IPS DF 4.7 (cell line): ENCODE measurements around the gene FAM161A.
"Not testable (repeated sequence)": the region's sequence is repeated elsewhere in the genome, so short reads cannot be mapped to it uniquely, and the experiment has no call there.

Source experiments
- DNase-seq: peaks from one replicate; pipeline ENCODE4 v3.0.0-alpha.2; 2013; ENCODE audit warnings: low spot score; ENCODE audit errors: extremely low read depth

FAM161A gene

DNA sequence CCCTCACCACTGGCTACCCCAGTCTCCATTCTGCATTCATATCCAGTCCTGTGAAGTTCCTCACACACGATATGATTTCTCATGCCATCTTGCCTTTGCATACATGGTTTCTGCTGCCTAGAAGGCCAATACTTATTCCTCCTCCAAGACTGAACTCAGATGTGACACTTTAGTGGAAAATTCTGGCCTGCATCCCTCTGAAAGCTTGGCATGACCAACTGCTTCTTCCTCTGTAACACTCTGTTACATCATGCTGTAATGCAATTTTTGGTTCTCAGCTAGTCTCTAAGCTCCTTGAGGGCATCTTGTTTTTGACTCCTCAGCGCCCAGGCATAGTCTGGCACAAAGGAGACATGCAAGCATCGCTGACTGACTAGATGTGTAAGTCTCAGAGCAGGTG lies 12.6 kb downstream of the FAM161A start:
- DNase-seq = no peak

DNA sequence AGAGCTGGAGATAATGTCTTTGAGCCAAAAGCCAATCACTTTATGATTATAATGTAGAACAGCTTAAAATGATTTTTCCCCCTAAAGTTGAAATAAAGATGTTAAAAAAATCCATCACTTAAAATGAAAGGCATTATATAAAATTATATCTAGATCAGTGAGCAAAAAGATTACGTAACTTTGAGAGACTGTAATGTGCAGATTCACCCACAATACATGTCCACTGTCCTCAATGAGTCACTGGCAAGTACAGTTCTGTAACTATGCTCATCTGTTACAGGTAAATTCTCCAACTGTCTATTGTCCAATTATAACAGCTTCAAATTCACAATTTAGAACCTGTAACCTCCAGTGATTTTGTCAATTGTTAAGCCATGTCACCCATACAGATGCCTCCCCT lies 19.0 kb downstream of the FAM161A start:
- DNase-seq = no peak

DNA sequence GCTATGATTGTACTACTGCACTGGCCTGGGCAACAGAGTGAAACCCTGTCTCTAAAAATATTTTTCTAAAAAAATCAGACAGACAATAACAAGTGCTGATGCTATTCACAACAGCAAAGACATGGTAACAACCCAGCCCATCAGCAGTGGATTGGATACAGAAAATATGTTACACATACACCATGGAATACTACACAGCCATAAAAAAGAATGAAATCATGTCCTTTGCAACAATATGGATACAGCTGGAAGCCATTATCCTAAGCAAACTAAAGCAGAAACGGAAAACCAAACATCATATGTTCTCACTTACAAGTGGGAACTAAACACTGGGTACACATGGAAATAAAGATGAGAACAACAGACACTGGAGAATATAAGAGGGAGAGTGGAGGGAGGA lies 19.9 kb downstream of the FAM161A start:
- DNase-seq = no peak

DNA sequence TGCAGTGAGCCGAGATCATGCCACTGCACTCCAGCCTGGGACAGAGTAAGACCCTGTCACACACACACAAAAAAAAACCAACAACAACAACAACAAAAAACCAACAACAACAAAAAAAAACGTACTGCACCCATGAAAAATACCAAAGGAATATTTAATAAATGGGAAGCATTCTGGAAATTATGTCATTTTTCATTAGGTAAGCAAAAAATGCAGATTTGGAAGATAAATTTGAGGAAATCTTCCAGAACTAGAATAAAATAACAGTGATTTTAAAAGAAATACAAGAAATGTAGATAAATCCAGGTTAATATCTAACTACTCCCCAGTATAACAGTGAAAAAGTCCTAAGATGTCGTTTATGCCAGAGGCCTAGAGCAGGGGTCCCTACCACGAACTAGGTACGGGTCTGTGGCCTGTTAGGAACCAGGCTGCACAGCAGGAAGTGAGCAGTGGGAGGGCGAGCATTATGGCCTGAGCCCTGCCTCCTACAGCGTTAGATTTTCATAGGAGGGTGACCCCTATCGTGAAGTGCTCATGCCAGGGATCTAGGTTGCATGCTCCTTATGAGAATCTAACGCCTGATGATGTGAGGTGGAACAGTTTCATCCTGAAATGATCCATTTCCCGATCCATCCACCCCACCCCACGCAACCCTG lies 21.5 kb downstream of the FAM161A start:
- no peak for DNase-seq

DNA sequence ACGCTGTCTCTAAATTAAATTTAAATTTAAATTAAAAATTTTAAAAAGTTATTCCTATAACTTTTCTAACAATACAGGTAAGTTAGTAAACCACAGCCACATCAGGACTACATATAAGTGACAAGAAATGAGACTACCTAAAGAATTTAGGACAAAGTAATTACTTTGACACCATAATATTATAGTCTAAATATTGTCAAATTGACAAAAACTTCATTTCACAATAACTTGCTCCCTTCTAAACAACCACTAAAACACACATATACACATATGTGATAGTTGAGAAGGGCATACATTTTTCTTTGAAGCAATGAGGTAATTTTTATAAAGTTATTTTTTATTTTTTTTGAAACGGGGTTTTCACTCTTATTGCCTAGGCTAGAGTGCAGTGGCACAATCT lies 31.6 kb downstream of the FAM161A start:
- no peak for DNase-seq

DNA sequence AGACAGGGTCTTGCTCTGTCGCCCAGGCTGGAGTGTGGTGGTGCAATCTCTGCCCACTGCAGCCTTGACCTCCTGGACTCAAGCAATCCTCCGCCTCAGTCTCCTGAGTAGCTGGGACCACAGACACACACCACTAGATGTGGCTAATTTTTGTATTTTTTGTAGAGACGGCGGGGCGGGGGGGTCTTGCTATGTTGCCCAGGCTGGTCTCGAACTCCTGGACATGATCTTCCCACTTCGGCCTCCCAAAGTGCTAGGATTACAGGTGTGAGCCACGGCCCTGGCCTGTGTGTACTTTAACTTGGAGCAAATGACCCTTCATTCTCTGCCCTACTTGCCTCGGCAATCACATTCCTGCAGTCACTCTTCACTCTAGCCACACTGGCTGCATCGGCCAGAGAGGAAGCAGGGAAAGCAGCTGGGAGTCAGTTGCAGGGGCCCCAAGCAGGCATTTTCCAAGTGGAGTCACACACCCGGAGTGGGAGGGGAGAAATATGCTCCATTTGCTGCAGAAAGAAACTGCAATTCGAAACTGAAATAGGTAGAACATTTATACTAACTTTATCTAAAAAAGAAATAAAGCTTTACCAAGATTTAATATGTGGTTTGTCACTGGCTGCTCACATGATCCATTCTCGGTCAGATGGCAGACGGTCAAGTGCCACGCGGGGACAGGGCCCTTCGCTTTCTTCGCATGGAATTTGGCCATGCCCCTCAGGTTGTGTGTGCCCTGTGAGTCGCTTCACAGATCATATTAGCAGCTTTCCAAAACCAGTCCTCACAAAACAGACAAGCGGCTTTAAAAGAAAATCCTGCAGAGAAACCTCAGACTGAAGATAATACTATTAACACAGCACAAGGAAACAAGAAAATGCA lies 37.1 kb downstream of the FAM161A start:
- no peak for DNase-seq

DNA sequence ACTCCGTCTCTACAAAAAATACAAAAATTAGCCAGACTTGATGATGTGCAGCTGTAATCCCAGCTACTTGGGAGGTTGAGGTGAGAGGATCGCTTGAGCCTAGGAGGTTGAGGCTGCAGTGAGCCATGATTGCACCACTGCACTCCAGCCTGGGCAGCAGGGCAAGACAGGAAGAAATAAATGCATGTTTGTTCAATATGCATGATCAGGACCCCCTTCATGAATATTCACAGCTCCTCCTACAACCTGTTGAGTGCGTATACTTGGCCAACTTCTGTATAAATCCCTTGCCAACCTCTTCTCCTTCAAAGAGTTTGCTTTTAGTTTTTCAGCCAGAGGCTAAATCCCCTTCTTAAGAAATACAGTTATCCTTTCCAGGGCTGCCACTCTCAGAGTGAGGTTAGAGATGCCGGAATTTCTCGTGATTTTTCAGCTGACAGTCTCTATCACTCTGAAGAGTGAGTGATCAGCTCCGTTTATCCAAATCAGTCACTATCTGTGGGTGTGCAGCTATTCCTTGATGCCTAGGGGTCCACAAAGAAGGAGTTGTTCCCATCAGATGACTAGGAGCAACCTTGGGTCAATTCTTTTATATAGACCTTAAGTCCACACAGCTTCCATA lies 39.2 kb downstream of the FAM161A start:
- DNase-seq = no peak

DNA sequence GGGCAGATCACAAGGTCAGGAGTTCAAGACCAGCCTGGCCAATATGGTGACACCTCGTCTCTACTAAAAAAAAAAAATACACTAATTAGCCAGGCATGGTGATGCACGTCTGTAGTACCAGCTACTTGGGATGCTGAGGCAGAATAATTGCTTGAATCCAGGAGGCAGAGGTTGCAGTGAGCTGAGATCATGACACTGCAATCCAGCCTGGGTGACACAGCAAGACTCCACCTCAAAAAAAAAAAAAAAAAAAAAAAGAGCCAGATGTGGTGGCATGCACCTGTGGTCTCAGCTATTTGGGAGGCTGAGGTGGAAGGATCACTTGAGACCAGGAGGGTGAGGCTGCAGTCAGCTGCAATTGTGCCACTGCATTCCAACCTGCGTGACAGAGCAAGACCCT lies 40.5 kb downstream of the FAM161A start:
- not testable (repeated sequence) for DNase-seq

DNA sequence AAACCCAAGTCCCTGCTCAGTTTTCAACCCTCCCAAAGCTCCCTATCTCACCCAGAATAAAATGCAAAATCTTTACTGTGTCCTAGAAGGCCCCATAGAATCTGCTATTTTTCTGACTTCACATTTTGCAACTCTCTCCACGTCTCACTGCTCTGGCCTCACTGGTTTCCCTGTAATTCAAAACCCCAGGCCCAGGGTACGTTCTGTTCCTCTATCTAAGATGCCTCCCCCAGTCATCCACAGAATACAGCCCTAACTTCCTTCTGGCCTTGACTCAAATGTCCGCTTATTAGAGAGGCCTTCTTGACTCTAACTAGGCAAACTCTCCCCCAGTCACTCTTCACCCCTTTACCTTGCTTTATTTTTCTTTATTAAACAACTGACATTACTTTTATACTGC lies 42.0 kb downstream of the FAM161A start:
- DNase-seq = no peak

DNA sequence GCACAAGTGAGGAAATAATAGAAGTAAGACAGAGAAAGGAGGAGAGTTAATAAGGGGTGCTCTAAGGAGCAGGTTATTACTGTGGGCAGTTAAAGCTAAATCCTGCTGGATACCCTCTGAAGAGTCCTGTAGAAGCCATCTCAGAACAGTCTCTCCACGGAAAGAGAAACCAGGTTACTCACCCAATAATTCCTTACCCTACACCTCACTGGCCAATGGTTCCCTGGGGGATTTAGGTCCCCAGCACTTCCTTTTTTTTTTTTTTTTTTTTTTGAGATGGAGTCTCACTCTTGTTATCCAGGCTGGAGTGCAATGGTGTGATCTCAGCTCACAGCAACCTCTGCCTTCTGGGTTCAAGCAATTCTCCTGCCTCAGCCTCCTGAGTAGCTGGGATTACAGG lies 43.7 kb downstream of the FAM161A start:
- not testable (repeated sequence) for DNase-seq

DNA sequence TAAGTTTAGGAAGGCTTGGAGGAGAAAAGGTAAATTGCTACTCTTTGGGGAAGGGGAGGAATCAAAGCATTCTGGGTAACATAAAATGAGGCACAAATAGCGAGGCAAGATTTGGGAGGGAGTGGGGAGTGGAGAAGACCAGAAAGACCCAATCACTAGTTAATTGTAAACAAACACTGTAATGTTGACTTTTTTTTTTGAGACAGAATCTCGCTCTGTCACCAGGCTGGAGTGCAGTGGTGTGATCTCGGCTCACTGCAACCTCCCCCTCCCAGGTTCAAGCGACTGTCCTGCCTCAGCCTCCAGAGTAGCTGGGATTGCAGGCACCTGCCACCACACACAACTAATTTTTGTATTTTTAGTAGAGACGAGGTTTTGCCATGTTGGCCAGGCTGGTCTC lies 45.2 kb downstream of the FAM161A start:
- DNase-seq = not testable (repeated sequence)

DNA sequence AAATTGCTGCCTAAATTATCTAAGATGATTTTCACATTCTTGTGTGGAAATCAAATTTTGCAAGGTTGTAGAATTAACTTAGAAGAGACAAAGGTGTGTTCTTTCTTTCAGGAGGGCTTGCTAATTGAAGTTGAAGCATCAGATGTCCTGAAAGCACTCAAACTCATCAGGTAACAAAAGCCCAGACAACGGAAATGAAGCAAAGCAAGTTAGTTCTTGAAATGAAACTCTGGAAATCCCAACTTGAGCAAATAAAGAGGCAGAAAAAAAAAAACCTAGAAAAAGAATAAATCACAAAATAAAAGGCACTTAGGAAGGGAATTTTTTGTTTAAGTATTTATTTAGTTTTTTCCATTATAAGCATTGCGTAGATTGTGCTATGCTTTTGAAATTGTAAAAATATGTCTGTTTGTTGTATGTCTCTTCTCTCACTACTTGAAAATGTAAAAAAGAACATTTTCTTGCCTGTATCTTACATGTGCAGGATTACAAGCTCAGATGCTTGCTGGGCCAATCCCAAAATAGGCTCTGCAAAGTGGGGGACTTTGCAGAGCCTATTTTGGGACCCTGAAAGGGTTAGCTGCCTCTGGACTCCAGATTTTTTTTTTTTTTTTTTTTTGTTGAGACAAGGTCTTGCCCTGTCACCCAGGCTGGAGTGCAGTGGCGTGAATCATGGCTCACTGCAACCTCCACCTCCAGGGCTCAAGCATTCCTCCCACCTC lies 46.7 kb downstream of the FAM161A start:
- DNase-seq = no peak

DNA sequence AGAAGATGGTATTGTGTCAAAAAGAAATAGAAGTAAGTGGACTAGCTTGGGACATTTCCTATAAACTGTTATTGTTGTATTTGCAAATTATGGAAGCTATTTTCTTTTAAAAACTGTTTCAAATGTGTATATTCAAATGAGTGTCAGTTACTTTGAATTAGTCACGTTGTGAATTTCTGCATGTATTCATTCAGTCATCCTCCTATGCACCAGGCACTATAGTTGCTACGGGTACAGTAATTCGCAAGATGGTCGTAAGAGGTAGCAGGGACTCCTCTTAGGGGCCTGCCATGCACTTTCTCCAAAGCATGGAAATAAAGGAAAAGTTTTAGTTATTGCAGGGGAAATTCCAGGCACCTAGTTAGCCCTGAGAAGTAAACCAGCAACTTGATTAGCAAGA lies 51.3 kb downstream of the FAM161A start:
- no peak for DNase-seq

DNA sequence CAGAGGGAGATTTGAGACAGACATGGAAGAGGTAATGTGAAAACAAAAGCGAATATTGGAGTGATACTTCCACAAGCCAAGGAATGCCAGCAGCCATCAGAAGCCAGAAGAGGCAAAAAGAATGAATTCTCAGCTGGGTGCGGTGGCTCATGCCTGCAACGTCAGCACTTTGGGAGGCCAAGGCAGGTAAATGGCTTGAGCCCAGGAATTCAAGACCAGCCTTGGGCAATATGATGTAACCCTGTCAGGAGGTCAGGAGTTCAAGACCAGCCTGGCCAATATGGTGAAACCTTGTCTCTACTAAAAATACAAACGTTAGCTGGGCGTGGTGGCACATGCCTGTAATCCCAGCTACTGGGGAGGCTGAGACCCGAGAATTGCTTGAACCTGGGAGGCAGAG lies 54.8 kb downstream of the FAM161A start:
- DNase-seq = no peak

DNA sequence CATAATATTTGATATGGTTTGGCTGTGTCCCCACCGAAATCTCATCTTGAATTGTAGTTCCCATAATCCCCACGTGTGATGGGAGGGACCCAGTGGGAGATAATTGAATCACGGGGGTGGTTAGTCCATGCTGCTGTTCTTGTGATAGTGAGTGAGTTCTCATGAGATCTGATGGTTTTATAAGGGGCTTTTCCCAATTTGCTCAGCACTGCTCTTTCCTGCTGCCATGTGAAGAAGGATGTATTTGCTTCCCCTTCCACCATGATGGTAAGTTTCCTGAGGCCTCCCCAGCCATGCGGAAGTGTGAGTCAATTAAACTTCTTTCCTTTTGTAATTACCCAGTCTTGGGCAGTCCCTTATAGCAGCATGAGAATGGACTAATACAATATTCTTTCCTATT lies 56.4 kb downstream of the FAM161A start:
- DNase-seq = not testable (repeated sequence)

DNA sequence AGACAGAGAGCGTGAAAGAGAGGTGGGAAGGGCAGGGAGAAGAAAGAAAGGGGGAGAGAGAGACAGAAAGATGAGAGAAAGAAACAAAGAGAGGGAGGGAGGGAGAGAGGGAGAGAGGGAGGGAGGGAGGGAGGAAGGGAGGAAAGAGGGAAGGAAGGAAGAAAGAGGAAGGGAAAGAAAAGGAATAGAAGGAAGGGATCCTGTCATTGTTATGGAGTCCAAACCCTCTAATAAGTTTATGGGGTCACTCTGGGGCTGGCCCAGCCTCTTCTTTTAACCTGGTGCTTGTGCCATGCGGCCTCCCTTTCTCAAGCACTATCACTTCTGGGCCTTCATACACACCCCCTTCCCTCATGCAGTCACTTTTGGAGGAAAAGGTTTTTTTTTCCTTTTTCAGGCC lies 58.5 kb downstream of the FAM161A start:
- no peak for DNase-seq

DNA sequence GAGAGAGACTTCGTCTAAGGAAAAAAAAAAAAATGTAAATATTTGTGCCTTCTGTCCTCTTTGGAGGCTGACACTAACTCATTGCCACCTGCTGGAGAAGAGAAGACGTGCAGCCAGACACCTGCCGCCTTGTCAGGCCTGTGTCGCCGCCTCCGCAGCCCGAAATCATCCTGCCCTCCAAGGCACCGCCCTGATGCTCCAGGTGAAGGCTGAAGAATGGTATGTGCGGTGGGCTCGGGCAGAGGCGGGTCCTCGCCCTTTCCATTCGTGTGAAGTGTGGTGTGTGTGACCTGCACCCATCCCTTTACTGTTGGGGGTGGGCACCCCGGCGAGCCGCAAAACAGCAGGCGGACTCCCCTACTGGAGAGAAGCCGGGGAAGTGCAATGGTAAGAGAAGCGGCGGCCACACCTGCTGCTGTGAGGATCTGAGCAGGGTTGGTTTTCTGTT lies 60.4 kb downstream of the FAM161A start:
- DNase-seq = peak; percentile 85

DNA sequence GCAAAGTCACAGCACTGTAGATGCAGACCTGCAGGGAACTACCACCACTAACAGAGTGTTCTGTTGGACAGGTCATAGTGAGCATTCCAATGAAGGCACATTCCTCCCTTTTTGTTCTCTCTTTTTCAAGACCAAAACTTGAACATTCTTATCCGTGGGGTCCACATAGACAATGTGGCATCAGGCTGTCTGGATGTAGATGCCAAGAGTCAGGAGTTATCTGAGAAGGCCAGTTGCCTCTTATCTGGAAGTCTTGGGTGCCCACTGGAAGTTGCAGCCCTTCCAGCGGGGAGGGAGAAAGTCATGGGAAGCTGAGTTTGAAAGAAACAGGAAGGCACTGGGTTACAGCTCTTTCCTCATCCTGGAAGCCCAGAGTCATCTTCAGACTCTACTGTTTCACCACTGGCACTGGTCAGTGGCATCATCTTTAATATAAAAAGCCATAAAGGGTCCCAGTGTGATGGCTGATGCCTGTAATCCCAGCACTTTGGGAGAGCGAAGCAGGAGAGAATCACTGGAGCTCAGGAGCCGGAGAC lies 61.4 kb downstream of the FAM161A start:
- DNase-seq = no peak

DNA sequence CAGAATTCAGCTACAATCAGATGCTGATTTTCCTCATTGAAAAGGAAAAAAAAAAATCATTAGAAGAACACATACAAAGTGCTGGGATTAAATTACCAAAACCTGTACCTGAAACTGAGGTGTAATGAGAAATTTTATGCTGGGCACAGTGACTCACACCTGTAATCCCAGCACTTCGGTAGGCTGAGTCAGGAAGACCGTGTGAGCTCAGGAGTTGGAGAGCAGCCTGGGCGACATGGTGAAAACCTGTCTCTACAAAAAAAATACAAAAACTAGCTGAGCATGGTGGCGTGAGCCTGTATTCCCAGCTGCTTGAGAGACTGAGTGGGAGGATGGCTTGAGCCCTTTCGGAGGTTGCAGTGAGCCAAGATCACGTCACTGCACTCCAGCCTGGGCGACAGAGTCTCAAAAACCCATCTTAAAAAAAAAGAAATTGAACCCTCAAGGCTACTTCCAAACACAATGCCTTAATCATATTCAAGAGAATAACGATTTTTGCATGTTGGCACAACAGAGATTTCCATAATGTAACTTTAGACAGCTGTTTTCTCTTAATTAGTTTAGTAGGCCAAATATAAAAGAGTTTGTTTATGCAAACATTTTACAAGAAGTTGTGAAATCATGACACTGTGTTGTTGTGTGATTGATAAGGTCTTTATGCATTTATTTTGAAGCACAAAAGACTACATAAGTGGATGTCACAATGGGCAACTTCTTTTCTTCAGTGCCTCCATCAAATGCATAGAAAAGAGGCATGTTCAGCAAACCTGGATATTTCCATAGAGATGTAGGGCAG lies 63.9 kb downstream of the FAM161A start:
- no peak for DNase-seq

DNA sequence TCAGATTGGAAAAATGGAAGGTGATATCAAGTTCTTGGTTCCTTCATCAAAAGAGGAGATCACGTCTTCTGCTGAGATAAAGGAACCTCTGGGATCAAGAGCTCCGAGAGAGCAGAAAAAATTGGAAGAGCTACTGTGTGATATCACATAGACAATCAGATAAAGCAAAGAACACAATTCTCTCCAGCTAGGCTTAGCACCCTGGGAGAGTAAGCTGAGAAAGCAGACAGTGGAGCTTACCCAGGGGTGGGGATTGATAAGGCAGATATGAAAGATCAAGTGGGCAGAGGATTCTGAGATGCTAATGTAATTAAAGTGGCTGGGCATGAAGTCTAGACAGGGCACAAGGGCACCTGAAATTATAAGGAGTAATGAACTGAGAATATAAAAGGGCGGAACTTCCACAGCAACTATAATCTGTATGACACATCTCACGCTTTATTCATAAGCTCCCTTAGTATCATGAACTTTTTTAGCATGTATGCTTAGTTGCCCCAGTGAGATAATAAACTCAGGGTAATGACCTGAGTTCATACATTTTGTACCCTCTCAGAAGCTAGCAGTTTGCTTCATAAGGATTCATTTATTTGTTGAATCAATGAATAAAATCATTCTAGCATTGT lies 65.8 kb downstream of the FAM161A start:
- DNase-seq = no peak
